ENCODE data around the gene SLC50A1. TPM values are rescaled to one million over a fixed set of nuclear protein-coding genes. Genes with fewer than 3 reads are reported as not detected.
"Not testable (repeated sequence)": the region's sequence is repeated elsewhere in the genome, so short reads cannot be mapped to it uniquely, and the experiment has no call there.

The SLC50A1 gene
- total RNA-seq, 1 experiment from 2014 or later = 24.7 TPM

DNA sequence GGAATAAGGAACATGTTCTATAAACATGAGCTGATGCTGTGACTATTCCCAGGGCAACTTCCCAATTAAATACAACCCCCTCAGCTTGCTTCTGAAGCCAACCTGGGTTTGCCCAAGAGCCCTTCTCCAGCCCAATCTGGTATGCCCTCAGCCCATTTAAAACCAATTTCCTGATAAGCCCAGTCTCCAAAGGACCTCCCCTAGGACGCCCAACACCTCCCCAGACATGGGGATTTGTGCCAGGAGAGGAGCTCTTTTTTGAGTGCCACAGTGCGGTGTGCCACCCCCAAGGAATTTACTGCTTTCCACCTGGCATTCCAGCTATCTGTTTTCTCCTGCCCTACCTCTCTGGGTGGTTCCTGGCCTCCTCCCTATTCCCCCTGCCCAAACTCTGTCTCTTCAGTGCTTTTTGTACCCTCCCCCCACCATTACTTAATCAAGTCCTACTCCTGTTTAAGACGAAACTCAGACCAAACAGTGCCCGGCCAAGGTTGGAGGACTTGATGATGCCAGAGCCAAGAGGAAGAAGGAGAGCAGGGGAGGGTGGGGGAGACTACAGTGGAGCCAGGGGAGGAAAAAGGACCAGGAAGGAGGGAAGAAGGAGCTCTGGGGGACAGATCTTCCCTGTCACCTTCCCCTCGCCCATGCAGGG lies 19.4 kb upstream of the SLC50A1 start:
- no peak for DNase-seq (ENCODE audit: low read depth)

DNA sequence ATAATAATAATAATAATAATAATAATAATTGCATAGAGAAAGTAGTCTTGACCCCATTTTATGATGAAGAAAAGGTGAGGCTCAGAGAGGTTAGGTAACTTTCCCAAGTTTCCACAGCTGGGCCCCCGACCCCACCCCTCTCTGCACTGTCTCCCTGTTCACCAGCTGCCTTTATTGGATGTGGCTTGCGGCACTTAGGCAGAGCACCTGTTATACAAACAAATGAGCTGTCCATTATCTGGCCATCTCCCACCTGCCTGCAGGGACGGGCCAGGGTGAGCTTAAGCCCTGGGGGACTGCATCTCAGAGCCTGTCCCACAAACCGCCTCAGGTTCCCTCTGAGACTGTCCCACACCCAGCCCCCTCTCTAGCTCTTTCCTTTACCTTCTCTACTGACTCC lies 18.0 kb upstream of the SLC50A1 start:
- DNase-seq (ENCODE audit: low read depth) = no peak

DNA sequence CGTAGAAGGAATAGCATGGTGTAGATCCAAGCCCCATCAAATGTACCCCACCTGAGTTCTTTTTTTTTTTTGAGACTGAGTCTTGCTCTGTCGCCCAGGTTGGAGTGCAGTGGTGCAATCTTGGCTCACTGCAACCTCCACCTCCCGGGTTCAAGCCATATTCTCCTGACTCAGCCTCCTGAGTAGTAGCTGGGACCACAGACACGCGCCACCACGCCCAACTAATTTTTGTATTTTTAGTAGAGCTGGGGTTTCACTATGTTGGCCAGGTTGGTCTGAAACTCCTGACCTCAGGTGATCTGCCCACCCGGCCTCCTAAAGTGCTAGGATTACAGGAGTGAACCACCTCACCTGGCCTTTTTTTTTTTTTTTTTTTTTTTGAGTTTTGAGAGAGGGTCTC lies 17.6 kb upstream of the SLC50A1 start:
- DNase-seq (ENCODE audit: low read depth) = not testable (repeated sequence)

DNA sequence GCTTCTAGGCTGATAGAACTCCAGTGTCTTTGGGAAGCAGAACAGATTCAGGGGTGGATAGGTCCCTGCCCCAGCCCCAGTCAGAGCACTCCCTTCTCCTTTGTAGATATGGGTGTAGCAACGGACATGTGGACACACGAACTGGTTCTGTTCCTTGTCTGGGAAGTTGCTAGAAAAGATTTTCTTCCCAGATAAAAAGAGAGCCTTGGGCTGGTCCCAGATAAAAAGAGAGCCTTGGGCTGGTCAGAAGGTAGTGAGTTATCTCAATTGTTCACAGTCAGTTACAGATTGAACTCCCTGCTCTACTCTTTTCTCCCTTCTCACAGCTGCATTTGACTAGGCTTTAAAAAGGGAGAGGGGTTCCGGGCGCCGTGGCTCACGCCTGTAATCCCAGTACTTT lies 15.4 kb upstream of the SLC50A1 start:
- no peak for DNase-seq (ENCODE audit: low read depth)

DNA sequence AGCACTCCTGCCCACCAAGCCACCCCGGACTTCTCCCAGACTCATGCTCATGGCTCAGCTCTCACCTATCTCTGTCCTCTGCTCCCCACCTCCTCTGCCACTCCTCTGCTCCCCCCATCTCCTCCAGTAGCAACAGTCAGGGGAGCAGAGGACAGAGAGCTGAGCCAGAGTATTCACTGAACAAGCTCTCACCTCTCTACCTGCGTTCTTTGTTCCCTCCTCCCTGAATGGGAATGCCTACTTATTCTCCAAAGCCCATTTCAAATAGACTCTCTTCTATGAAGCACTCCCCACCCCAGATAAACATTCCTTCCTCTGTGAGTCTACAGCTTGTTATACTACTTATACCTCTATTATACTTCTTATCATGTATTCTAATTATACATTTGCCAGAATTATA lies 14.4 kb upstream of the SLC50A1 start:
- no peak for DNase-seq (ENCODE audit: low read depth)

DNA sequence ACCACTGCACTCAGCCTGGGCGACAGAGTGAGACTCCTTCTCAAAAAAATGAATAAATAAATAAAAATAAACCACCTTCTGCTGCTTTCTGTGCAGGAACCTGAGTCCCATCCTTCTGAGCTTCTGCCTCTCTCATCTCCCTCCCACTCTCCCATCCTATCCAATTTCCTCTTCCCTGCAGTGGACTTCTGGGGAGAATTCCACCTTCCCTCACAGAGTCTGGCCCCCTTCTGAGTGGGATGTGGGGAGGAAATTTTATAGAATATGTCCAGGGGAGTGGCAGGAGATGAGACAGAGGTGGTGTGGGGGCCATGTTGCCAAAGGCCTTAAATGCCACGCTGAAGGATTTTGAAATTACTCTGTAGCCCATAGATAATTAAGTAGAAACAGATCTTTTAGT lies 13.3 kb upstream of the SLC50A1 start:
- DNase-seq (ENCODE audit: low read depth) = no peak

DNA sequence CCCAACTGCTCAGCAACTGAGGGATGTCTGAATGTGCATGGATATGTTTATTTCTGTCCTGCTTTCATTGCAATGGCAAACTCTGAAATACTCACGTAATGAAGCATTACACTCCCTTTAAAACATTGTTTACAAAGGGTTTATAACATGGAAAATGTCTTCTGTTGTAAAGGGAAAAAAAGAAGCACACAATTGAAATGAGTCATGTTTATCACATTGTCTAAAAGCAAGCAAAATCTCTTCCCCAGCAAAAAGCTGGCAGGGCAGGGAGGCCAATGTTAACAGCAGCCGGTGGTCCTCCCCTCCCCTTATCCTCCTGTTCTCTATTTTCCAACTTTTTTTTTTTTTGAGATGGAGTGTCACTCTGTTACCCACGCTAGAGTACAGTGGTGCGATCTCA lies 11.9 kb upstream of the SLC50A1 start:
- DNase-seq (ENCODE audit: low read depth) = no peak

DNA sequence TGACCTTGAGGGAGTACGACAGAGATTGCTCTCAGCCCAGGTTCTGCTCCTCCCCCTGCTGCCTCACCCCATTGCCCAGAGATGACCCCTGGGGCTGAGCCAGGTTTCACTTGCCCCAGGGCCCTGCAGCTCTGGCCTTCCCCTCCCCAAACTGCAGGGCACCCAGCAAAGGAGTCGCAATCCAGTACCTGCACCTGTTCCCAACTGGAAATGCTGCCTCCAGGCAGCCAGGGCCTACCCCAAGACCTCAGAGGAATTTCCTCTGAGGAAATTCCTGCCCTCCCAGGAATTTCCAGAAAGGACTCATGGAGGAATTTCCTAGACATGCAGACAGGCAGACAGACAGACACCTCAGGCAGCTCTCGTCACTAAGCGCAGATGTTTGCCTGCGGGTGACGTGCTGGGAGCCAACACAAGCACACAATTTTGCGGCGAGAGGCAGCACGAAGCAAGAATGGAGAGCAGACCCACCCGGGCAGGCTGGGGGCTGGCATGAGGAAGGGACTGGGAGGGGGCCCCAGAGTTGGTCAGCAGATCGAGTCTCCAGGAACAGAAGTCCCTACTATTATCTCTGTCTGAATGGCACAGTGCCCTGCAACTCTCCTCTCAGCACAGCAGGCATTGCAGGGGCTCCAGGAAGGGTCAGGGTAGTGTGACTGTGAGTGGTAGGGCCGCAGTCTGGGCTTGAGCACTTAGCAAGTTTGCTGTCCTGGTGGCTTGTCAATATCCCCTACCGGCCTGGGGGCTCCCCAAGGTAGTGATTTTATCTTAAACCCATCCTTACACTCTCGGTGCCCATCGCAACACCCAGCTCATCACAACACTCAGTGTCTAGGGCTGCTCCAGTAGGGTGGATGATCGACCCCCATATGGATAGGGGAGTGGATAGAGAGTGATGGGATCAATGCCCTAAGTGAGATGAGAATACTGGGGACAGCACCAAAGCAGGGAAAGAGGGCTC lies 10.9 kb upstream of the SLC50A1 start:
- no peak for DNase-seq (ENCODE audit: low read depth)

DNA sequence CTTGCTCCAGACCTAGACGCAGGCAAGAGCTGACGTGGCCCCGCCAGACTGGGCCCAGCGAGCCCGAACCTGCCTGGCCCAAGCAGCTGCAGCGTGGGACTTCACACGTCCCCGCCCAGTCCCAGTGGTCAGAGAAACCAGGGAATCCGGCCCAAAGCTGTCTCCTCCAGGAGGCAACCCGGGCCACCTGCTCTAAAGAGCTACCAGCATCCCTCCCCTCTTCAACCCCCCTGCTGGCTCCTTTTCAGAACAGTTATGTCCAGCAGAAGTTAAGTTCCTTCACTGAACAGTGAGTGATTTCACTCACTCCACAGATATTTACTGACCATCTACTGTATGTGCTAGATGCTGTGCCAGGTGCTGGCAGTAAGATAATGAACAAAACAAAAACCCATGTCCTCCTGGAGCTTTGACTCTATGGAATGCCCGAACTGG lies 10.1 kb upstream of the SLC50A1 start:
- DNase-seq (ENCODE audit: low read depth) = no peak

DNA sequence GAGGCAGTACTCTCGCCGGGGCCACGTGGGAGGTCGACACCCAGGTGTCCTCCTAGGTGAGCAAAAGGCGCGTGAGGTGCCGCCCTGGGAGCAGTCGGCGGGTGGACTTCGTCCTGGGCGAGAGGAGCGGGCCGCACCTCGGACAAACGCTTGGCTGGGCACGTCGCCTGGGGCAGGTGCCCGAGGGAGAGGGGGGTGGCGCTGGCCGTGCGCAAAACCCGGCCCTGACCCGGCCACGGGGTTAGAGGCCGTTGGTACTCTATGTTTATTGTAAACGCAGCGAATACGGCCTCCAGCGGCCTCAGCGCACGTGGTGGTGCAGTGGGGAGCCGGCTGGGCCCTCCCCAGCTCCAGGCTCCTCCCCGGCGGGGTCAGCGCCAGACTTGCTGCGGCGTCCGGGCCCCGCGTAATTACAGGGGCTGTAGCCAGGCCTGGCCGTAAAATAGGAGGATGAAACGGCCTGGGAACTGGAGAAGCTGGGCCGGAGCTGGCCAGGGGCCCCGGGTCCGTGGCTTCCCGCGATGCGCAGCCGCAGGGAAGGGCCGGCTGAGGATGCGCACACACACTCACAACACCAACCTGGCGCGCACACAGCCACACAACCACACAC lies 9.6 kb upstream of the SLC50A1 start:
- no peak for DNase-seq (ENCODE audit: low read depth)

DNA sequence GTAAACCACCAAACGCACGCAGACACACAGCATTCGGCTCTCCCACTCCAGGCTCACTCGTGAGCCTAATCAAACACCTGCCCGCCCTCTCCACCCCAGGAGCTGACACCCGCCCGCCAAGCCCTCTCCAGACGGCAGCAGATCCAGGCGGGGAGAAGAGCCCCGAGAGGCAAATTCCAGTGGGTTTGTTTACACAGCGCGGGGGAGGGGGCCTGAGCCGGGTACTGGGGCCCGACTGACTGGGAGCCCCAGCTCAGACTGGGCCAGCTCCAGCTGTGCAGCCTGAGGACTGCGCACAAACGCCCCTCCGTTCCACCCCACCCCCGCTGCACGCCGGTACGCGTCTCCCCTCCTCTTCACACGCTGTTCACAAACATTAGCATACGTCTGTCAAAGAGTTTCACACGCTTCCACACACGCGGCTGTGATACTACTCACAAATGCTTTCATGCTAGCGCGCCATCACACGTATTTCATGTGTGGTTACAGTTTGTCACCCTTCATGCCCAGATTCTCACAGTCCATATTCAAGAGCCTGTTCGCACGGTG lies 9.0 kb upstream of the SLC50A1 start:
- no peak for DNase-seq (ENCODE audit: low read depth)

DNA sequence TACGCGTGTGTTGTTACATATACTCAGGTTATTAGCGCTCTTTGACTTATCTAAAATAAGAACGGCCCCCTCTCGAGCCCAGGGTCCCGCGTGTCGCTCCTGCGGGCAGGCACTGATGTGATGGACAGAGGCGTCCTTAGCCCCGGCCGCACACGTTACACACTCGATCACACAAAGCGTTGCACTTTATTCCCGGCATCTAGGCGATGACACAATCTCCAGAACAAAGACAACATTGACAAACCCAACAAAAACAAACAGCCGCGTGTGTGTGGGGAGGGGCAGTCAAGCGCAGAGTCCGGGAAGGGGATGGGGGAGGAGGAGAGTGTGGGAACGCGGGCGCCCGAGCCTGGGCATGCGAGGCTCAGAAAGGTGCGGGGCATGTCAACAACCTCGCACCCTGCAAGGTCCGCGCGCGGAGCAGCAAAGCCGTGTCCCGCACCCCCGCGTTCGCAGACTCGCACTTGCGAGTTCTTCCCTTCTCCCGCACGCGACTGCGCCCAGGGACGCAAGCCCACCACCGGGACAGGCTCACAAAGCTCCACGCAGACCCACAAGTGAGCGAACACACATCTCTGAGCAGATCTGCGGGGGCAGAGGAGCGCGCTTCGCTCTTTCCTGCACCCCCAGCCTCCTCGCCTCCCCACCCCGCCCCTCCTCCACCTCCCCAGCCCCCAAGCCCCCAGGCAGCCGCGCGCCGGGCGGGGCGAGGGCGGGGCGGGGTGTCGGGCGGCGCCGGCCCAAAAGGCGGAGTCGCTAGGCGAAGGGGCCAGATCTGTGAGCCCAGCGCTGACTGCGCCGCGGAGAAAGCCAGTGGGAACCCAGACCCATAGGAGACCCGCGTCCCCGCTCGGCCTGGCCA lies 8.3 kb upstream of the SLC50A1 start, which contains the start of gene EFNA1:
TSS of gene EFNA1 (plus strand) at position 772 of the 862 bp plus-strand sequence. CDS start 102 bp downstream, outside the sequence.
- no peak for DNase-seq (ENCODE audit: low read depth)

DNA sequence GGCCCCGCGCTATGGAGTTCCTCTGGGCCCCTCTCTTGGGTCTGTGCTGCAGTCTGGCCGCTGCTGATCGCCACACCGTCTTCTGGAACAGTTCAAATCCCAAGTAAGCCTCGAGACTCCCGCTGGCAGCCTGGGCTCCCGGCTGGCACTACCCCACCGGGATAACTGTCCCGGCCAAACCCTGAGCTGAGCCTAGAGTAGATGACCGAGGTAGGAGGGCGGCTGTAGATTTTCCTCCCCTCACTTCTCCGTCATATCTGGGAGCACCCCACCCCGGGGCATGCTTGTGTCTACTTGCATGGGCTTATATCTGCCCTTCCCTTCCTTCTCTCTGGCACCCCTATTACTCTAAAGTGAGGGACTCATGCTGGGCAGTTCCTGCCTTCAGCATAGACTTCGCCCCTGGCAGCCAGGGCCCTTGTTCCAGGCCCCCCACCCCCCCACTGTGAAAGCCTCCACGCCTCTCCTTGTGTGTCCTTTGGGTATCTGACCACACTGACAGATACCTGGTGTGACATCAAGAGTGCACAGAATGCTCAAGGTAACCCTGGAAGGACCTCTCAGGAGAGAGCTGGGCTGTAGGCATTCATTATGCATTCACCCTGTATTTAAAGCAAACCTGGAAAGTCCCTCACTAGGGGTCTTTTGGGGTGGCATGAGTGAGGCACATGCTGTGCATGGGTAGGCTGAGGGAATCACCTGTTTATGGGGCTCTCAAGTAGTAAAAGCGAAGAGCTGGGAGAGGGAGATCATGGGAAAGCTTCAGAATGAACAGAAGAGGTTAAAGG lies 7.5 kb upstream of the SLC50A1 start:
- no peak for DNase-seq (ENCODE audit: low read depth)

DNA sequence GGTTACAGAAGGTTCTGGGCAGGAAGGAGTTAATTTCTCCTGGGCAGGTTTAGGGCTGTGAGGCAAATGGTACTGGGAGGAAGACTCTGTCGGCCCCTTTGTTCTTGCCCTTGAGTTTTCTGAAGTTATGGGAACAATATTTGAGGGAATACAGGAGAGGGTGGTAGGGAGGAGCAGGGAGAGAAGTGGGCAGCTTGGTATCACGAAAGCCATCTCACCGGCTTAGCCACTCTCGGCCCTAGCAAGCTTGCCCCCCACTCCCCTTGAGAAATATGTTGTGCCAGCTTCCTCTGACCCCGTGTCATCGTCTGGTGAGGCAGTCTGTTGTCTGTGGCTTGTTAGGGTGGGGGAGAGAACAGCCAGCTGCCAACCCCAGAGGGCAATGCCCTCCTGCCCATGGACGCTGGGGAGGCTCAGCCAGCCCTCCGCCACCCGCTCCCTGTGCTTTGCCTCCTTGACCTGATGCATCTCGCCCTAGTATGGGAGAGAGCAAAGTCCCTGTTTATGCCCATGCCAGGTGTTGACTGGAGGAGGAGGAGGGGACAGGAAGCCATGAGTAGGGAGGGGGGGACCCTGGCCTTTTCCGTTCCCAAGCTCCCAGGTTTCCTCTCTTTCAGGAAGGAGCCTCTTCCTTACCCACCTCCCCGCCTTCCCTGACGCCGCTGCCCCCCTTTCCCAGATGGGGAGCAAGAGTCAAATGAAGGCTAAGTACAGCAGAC lies 6.7 kb upstream of the SLC50A1 start:
- no peak for DNase-seq (ENCODE audit: low read depth)

DNA sequence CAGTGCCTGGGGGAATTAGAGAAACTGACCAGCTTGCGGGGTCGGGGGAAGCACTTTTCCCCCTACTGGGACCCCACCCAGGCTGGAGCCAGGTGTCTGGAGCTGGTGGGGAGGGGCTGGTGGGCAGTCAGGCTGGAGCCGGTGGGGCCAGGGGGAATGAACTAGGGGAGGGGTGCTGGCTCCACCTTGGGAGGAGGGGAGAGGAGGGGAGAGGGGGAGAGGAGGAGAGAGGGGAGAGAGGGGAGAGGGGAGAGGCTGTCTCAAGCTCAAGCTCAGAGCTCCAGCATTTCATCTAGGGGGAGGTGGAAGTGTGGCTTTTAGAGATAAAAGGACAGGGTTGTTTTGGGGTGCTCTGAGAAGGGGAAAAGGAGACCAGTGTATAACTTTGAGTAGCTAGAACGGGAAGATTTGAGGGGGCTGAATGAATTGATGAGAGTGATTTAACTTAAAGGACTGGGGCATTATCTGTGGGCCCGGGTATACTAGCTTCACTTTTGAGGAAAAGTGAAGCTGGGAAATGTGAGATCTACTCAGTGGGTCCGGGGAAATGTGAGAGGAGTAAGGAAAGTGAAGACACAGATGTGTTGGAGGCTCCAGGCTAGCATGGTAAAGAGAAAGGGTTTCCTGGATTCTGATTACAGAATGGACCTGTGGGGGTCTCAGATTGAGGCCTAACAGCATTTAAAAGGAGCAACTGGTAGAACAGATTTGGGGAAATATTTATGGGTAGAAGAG lies 5.2 kb upstream of the SLC50A1 start:
- no peak for DNase-seq (ENCODE audit: low read depth)

DNA sequence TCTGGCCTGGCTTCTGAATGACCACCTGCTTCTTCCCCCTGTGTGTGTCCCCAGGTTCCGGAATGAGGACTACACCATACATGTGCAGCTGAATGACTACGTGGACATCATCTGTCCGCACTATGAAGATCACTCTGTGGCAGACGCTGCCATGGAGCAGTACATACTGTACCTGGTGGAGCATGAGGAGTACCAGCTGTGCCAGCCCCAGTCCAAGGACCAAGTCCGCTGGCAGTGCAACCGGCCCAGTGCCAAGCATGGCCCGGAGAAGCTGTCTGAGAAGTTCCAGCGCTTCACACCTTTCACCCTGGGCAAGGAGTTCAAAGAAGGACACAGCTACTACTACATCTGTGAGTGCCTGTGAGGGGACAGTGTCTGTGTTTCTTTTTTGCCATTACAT lies 4.4 kb upstream of the SLC50A1 start:
- DNase-seq (ENCODE audit: low read depth) = no peak

DNA sequence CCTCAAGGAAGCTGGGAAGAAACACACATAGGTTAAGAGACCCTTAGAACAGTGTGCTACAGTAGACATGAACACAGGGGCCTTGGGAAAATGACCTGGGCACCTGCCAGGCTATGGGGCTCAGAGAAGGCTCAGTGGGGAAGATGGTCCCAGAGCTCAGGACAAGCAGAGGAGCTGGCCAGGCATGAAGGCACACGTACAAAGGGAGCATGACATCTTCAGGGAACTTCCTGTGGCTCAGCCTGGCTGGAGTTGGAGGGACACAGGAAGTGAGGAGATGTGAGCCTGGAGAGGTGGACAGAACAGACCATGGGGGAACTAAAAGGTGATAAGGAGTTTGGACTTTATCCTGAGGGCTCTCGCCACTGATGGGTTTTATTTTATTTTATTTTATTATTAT lies 3.8 kb upstream of the SLC50A1 start:
- no peak for DNase-seq (ENCODE audit: low read depth)

DNA sequence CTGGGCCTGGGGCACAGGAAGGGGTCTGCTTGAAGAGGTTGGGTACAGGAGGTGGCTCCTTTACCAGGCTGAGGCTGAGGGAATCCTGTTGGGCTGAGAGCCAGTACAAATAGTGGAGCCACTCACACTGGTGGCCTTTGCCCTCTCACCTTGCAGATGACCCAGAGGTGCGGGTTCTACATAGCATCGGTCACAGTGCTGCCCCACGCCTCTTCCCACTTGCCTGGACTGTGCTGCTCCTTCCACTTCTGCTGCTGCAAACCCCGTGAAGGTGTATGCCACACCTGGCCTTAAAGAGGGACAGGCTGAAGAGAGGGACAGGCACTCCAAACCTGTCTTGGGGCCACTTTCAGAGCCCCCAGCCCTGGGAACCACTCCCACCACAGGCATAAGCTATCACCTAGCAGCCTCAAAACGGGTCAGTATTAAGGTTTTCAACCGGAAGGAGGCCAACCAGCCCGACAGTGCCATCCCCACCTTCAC lies 1.8 kb upstream of the SLC50A1 start:
- no peak for DNase-seq (ENCODE audit: low read depth)

DNA sequence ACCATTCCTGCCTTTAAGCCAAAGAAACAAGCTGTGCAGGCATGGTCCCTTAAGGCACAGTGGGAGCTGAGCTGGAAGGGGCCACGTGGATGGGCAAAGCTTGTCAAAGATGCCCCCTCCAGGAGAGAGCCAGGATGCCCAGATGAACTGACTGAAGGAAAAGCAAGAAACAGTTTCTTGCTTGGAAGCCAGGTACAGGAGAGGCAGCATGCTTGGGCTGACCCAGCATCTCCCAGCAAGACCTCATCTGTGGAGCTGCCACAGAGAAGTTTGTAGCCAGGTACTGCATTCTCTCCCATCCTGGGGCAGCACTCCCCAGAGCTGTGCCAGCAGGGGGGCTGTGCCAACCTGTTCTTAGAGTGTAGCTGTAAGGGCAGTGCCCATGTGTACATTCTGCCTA lies 1.3 kb upstream of the SLC50A1 start:
- DNase-seq (ENCODE audit: low read depth) = no peak
